Islet precursor cell (in vitro differentiated cells): Measurements from ENCODE around the gene SCG3.

Experiments
- DNase-seq: peaks from one replicate; pipeline ENCODE4 v3.0.0-alpha.2; 2018

The SCG3 gene

DNA sequence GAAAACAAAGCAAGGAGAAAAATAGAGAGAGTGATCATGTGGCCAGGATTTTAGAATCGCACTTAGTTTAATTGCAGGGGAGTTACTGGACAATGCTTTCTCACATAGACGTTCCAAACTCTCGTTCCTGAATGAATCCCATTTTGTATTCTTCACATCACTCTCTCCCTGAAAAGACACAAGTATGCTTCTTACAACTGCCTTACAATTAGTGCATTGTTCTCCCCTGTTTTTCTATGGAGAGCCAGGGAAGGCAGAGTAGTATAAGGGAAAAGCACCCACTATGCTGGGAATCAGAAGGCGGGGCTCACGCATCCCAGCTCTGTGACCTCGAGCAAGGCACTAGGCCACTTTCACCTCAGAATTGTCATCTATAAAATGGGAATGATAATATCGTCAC is 84.4 kb downstream of the SCG3 start:
- no peak for DNase-seq

DNA sequence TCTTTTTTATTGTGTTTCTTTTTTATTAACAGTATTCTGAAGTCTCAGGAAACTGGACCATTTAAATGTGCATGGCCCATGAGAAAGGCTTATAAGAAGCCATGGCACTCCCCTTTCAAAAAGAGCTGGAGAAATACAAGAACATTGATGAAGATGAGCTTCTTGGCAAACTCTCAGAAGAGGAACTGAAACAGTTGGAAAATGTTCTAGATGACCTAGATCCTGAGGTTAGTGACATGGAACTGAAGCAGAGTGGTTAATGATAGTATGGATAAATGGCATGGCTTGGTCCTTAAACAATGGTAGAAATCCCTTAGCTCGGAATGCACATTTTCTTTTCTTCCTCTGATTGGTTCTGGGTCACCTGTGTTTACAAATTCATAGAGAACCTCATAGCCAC is 85.0 kb downstream of the SCG3 start:
- no peak for DNase-seq

DNA sequence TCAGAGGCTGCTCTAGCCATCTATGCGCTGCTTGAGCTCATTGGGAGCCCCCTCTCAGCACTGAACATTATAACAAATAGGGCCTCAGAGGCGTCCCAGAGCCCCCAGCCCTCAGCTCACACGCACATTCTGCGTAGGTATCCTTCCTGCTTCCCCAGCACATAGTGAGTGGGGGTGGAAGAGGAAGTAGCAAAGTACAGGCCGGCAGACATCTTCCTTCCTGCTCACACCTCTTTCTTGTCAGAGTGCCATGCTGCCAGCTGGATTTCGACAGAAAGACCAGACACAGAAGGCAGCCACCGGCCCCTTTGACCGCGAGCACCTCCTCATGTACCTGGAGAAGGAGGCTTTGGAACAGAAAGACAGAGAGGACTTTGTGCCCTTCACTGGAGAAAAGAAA is 86.7 kb downstream of the SCG3 start:
- DNase-seq, result no peak
